ENCODE data around the gene TRPM1.

The TRPM1 gene

GRCh38 chr15:31101262-31102038, at the start of gene TRPM1:
Gene TRPM1, minus strand, starts transcription at chr15:31101725. Its CDS starts 20,370 bp downstream, at chr15:31081355.
- DNase-seq = no peak

GRCh38 chr15:31150732-31151231, 49.3 kb upstream of the TRPM1 start:
- DNase-seq = no peak

GRCh38 chr15:31149987-31150386, 48.5 kb upstream of the TRPM1 start:
- no peak for DNase-seq

- no peak for DNase-seq
Measured at GRCh38 chr15:31149088-31149505, 47.6 kb upstream of the TRPM1 start.

- no peak for DNase-seq
Measured at GRCh38 chr15:31148297-31149087, 47.0 kb upstream of the TRPM1 start.

GRCh38 chr15:31147944-31148296, 46.4 kb upstream of the TRPM1 start:
- no peak for DNase-seq

- DNase-seq = no peak
Measured at GRCh38 chr15:31147456-31147855, 45.9 kb upstream of the TRPM1 start.

- DNase-seq = no peak
Measured at GRCh38 chr15:31145271-31145911, 43.9 kb upstream of the TRPM1 start.

GRCh38 chr15:31141792-31142191, 40.3 kb upstream of the TRPM1 start:
- DNase-seq = no peak

GRCh38 chr15:31136607-31137328, 35.2 kb upstream of the TRPM1 start:
- no peak for DNase-seq

- no peak for DNase-seq
Measured at GRCh38 chr15:31136016-31136415, 34.5 kb upstream of the TRPM1 start.

GRCh38 chr15:31135523-31135922, 34.0 kb upstream of the TRPM1 start:
- DNase-seq = no peak

- DNase-seq = no peak
Measured at GRCh38 chr15:31133890-31134289, 32.4 kb upstream of the TRPM1 start.

- no peak for DNase-seq
Measured at GRCh38 chr15:31131853-31132375, 30.4 kb upstream of the TRPM1 start.

- no peak for DNase-seq
Measured at GRCh38 chr15:31130576-31131237, 29.2 kb upstream of the TRPM1 start.

- DNase-seq = no peak
Measured at GRCh38 chr15:31129769-31130303, 28.3 kb upstream of the TRPM1 start.

- DNase-seq = no peak
Measured at GRCh38 chr15:31128919-31129768, 27.6 kb upstream of the TRPM1 start.

GRCh38 chr15:31128477-31128876, 27.0 kb upstream of the TRPM1 start:
- no peak for DNase-seq

GRCh38 chr15:31127596-31128261, 26.2 kb upstream of the TRPM1 start:
- no peak for DNase-seq

GRCh38 chr15:31125061-31125460, 23.5 kb upstream of the TRPM1 start:
- DNase-seq = no peak

All from NCI-H446 treated with DMSO at 0.1 percent for 48 hours (cell line).